HG03354 (cell line): ENCODE data around the gene CLNS1A.

Experiments used
- ATAC-seq: cut with Tn5 transposase; IDR thresholded peaks from one replicate; pipeline ENCODE4 v1.9.1; 2021; ENCODE audit warnings: mild to moderate bottlenecking; ENCODE audit not compliant: unreplicated experiment, poor library complexity, severe bottlenecking

The CLNS1A gene

DNA sequence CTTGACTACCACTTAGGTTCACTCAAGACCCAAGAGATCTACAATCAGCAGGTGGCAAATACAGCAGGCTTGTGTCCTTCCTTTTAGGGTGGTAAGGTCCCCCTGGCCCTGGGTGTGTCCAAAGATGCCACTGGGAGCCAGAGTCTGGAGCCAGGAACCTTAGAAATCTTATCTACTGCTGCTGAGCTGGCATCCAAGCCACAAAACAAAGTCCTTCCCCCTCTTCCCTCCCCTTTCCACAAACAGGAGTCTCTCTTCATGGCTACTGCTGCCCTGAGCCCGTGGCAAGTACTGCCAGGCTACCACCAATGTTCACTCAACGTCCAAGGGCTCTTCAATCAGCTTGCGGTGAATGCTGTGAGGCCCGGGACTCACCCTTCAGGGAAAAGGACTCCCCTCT, 69.3 kb downstream of the CLNS1A start:
- ATAC-seq: no peak
